ENCODE data around the gene ADCY7. TPM values are rescaled to one million over a fixed set of nuclear protein-coding genes. Genes with fewer than 3 reads are reported as not detected.

ADCY7 gene
- total and polyA plus RNA-seq, 2 experiments from 2014 or later = 3.9 to 4.4 TPM

GRCh38 chr16:50298075-50298460, 31.7 kb downstream of the ADCY7 start:
- DNase-seq (ENCODE audit: low spot score) = no peak
- H3K27me3 ChIP-seq = no peaks in the 10 kb centered on the region
- no peak overlapping the region for H3K4me3 ChIP-seq
- no peaks in the 10 kb centered on the region for H3K4me1 ChIP-seq (ENCODE audit: insufficient read depth)
- no peaks in the 10 kb centered on the region for H3K9me3 ChIP-seq (ENCODE audit: low read depth)
- no peaks in the 10 kb centered on the region for H3K9me2 ChIP-seq (replicated peaks; ENCODE audit: insufficient read depth)
- no peak overlapping the region for H3K27ac ChIP-seq
- no peak for TF ChIP-seq CTCF (IDR thresholded peaks at IDR 0.05; ENCODE audit: poor library complexity)
- TF ChIP-seq EZH2phosphoT487 (IDR thresholded peaks at IDR 0.05; ENCODE audit: low read depth, severe bottlenecking, unreplicated experiment) = no peak
- TF ChIP-seq EZH2 (IDR thresholded peaks at IDR 0.05; ENCODE audit: borderline replicate concordance) = no peak
- 83% methylated on average over 7 of the region's 7 CpGs for WGBS (ENCODE audit: low lambda C conversion rate, missing lambda C conversion rate)
- H3K79me2 ChIP-seq = no peaks in the 10 kb centered on the region
- H3K36me3 ChIP-seq (replicated peaks; ENCODE audit: insufficient read depth, low read depth) = no peaks in the 10 kb centered on the region
- H3K4me2 ChIP-seq = no peak overlapping the region
- no peak overlapping the region for H2AFZ ChIP-seq
- H4K20me1 ChIP-seq (ENCODE audit: insufficient read depth, poor library complexity, severe bottlenecking) = no peaks in the 10 kb centered on the region

GRCh38 chr16:50298591-50299507, 32.5 kb downstream of the ADCY7 start:
- TF ChIP-seq CTCF (IDR thresholded peaks at IDR 0.05; ENCODE audit: poor library complexity) (no peak), EZH2phosphoT487 (IDR thresholded peaks at IDR 0.05; ENCODE audit: low read depth, severe bottlenecking, unreplicated experiment) (no peak), EZH2 (IDR thresholded peaks at IDR 0.05; ENCODE audit: borderline replicate concordance) (no peak)
- H3K4me1 ChIP-seq (ENCODE audit: insufficient read depth) = no peaks in the 10 kb centered on the region
- DNase-seq (ENCODE audit: low spot score) = no peak
- H2AFZ ChIP-seq = no peak overlapping the region
- H4K20me1 ChIP-seq (ENCODE audit: insufficient read depth, poor library complexity, severe bottlenecking) = no peaks in the 10 kb centered on the region
- no peak overlapping the region for H3K4me3 ChIP-seq
- no peaks in the 10 kb centered on the region for H3K27me3 ChIP-seq
- no peak overlapping the region for H3K4me2 ChIP-seq
- no peaks in the 10 kb centered on the region for H3K79me2 ChIP-seq
- WGBS (ENCODE audit: low lambda C conversion rate, missing lambda C conversion rate) = 93% methylated on average over 29 of the region's 29 CpGs
- no peaks in the 10 kb centered on the region for H3K9me2 ChIP-seq (replicated peaks; ENCODE audit: insufficient read depth)
- H3K9me3 ChIP-seq (ENCODE audit: low read depth) = no peaks in the 10 kb centered on the region
- no peak overlapping the region for H3K27ac ChIP-seq
- no peaks in the 10 kb centered on the region for H3K36me3 ChIP-seq (replicated peaks; ENCODE audit: insufficient read depth, low read depth)

- Histone ChIP-seq H3K79me2 (no peaks in the 10 kb centered on the region), H3K27ac (no peak overlapping the region), H3K27me3 (no peaks in the 10 kb centered on the region), H3K4me3 (no peak overlapping the region), H3K9me2 (replicated peaks; ENCODE audit: insufficient read depth) (no peaks in the 10 kb centered on the region), H4K20me1 (ENCODE audit: insufficient read depth, poor library complexity, severe bottlenecking) (no peaks in the 10 kb centered on the region), H3K9me3 (ENCODE audit: low read depth) (no peaks in the 10 kb centered on the region), H2AFZ (no peak overlapping the region), H3K36me3 (replicated peaks; ENCODE audit: insufficient read depth, low read depth) (no peaks in the 10 kb centered on the region), H3K4me1 (ENCODE audit: insufficient read depth) (no peaks in the 10 kb centered on the region), H3K4me2 (no peak overlapping the region)
- WGBS (ENCODE audit: low lambda C conversion rate, missing lambda C conversion rate) = 95% methylated on average over 12 of the region's 12 CpGs
- no peak for DNase-seq (ENCODE audit: low spot score)
- TF ChIP-seq EZH2 (IDR thresholded peaks at IDR 0.05; ENCODE audit: borderline replicate concordance) (no peak), EZH2phosphoT487 (IDR thresholded peaks at IDR 0.05; ENCODE audit: low read depth, severe bottlenecking, unreplicated experiment) (no peak), CTCF (IDR thresholded peaks at IDR 0.05; ENCODE audit: poor library complexity) (no peak)
Measured at GRCh38 chr16:50299508-50300105, 33.3 kb downstream of the ADCY7 start.
